GM19328 (cell line): ENCODE data around the gene MAFF.

ENCODE experiments used
- ATAC-seq: cut with Tn5 transposase; IDR thresholded peaks from one replicate; pipeline ENCODE4 v1.9.1; 2021; ENCODE audit warnings: mild to moderate bottlenecking, moderate library complexity; ENCODE audit not compliant: unreplicated experiment

Gene MAFF

DNA sequence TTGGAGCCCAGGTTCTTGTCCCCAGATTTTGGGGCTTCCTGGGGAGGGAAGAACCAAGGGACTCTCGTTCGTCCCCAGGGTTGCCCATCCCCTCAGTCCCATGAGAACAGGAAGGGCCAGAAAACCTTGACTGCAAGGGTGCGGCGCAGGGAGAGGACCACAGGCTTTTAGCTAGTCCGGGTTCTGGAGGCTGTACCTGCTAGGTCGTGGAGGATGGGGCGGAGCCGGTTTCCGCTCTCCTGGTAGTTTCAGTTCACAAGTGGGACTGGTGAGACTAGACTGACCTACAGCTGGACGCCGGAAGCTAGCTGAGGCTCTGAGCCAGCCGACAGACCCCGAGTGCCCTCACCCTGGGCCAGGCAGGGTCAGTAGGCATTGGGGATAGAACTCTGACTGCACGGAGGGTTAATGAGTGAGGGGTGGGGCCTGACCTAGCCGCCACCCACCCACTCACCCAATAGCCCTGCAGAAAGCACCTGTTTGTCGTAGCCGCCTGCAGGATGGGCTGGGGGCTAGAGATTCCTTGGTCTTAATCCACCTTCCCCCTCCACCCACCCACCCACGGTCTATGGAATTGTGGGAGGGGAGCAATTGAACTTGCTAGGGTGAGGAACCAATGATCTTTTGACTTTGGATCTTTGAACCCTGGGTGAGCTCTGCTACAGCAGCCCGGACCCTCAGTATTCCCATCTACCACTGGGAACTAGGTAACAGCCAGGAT, 1.5 kb downstream of the MAFF start:
- ATAC-seq, result no peak

DNA sequence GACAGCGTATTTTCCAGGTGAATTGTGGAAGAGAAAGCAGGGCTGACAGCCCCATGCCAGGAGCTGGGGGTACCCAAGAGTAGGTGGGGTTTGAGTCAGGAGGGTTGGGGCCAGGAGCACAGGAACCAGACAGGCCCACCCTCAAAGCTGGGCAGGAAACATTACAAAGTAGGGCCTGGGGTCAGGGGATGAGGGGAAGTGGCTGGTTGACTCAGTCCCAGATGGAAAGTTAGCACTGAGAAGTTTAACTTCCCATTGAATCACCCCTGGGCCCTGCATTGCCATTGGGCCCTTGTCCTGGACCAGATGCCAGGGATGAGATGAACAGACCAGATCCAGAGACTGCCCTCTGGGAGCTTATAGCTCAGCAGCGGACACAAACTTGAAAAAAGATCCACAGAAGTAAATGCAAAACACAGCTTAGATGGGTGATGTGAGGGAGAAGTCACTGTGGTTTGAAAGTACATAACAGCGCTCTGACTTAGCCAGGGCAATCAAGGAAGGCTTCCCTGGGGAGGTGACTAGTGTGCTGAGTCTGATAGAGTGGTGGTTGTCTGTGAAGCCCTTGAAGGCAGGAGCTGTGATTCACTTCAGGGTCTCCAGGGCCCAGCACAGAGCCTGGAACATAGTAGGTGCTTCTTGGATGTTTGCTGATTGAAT, 2.2 kb downstream of the MAFF start:
- ATAC-seq, result no peak

DNA sequence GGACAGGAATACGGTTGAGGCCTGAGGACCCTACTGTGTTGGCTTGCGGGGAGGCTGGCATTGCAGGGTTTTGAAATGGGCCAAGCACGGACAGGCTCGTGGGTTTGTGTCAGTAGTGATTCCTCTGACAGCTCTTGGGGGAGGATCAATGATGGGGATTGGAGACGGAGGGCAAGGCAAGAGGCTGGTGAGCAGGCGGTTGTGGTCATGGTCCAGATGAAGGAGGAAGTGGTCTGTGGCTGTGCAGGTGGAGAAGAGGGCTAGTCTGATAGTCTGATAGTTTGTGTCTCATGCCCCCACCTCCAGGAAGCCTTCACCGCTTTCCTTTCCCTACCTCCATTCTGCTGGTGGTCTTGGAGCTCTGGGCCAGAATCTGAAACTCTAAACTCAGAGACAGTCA, 3.0 kb downstream of the MAFF start:
- ATAC-seq, result no peak

DNA sequence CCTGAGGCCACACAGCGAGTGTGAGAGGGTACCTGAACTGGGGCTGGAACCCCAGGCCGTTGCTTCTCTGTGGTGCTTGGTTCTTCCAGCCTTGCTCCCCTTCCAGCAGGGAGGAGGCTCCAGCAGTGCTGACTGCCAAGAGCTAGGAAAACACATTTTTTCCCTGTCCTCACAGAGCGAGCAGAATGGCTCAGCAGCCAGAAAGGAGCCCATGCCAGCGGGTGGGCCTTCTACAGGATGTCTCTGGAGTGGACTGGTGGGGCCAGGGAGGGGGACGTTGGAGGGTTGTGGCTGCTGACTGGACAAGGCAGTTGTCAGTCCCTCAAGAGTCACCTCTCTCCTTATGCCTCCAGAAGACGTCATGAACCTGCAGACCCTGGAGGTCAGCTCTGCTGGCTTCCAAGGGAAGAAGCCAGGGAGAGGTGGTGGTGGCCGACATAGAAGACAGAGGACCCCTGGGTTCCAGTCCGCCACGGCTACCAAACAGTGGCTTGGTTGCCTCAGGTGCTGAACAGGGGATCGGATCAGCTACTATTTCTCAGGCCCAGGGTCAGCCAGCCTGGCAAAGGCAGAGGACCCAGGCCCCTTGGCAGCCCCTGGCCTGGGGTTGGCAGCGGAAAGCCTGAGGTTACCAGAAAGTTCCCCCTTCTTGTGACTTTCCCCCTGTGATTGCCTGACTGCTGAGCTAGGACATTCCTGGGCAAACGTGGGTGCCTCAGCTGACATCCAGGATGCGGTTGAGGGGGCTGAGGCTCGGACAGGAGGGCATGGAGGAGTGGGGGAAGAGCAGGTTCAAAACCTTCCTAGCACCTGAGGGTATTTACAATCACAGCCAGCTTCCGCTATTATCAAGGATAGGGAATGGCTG, 3.7 kb downstream of the MAFF start:
- no peak for ATAC-seq

DNA sequence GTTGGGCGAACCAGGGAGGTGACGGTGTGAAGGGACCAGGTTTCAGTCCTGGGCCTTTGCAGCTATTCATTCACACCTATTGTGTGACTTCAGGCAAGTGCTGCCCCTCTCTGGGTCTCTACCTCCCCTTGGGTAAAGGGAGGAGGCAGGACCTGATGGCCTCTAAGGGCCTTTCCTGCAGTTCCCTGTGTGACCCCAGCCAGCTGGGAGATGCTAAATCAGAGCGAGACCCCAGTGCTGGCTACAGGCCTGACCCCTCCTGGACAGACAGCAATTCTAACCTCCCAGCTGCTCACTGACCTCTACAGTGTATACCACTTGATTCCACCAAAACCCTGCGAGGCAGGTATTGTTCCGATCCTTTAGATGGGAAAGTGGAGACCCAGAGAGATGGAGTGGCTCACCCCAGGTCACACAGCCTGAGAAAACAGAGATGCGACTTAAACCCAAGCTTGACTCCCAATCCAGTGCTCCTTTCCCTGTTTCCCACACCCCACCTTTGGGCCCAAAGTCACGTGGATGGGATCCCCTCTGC, 6.2 kb downstream of the MAFF start:
- ATAC-seq, result no peak

DNA sequence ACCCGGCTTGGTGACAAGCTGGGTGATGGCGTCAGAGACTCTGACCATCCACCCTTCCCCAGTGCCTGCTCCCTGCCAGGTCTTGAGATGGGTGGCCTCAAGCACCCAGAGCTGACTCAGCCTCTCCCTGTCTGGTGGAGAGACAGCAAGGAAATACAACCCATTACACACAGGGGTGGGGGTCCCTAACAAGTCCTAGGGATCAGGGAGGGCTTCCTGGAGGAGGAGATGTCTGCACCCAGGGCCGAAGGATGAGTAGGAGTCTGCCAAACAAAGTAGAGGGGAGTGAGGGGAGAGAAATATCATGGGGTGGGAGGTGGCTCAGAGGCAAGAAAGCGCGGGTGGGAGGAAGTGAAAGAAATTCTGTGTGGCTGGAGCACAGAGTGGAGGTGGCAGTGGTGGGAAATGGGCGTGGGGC, 6.8 kb downstream of the MAFF start:
- no peak for ATAC-seq

DNA sequence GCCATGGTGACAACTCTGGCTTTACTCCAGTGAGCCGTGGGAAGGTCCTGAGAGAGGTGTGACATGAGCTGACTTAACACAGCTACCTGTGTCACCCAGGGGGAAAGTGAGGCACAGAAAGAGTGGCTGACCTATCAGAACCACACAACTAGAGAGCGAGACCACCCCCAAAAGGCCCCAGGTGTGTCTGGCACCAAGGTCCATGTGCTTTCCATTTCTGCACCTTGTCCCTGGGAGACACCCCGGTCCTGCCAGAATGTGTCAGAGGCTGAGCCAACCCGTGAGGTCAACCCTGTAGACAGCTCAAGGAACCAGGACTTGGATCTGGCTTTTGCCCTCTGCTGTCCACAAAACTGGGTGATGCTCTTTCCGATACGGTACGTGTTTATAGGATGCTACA, 9.8 kb downstream of the MAFF start:
- ATAC-seq, result no peak

DNA sequence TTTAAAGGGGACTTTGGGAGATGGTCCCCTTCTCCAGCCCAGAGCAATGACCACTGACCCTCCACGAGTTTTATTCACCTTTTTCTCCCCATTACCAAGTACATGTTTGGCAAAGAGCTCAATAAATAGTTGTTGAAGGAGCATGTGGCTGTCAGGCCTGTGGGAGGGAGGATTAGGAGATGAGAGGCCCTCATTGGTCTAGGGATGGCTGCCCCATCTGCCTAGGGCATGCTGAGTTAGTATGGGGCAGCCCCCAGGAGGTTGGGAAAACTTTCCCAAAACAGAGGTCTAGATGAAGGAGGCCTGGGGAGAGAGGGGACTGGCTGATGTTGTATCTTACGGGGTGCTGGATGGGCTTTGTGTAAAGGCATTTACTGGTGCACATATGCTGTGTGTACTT, 10.6 kb downstream of the MAFF start:
- ATAC-seq, result no peak

DNA sequence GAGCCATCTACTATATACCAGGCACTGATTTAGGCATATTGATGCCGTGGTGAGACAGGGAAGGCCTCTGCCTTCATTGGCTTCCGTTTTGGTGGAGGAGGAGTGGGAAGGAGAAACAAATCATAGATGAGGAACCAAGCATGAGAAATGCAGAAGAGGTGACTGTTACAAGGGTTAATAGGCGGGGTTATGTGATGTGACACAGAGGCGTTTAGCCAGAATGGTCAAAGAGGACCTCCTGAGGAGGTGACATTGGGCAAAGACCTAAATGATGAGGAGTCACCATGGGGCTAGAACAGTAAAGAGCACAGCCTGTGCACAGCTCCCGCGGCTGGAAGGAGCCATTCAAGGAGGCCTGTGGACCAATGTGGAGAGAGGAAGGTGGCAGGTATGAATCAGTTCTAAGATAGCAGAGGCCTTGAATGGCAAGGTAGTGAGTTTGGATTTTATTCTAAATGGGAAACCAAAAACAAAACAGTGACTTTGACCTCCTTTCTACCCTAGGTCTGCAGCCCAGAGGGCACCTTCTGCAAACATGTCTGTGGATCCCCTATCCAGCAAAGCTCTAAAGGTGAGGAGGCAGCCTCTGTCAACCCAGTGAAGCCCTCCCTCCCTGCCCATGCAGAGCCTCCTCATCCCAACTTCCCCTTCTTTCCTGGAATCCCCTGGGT, 11.7 kb downstream of the MAFF start:
- ATAC-seq, result no peak

DNA sequence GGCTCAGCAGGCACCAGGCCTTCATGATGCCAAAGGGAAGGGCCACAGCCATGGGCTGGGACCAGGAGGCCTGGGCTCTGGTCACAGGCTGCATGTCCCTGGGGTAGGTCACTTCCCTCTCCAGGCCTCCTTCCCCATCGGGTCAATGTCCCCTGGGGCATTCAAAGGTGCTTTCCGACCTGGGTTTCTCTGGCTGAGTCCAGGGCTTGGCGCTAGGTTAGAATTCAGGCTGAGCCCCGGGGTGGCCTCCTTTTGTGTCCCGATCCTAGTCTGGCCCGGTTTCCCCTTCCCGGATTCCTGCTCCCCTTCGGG, 12.2 kb downstream of the MAFF start:
- ATAC-seq, result no peak

DNA sequence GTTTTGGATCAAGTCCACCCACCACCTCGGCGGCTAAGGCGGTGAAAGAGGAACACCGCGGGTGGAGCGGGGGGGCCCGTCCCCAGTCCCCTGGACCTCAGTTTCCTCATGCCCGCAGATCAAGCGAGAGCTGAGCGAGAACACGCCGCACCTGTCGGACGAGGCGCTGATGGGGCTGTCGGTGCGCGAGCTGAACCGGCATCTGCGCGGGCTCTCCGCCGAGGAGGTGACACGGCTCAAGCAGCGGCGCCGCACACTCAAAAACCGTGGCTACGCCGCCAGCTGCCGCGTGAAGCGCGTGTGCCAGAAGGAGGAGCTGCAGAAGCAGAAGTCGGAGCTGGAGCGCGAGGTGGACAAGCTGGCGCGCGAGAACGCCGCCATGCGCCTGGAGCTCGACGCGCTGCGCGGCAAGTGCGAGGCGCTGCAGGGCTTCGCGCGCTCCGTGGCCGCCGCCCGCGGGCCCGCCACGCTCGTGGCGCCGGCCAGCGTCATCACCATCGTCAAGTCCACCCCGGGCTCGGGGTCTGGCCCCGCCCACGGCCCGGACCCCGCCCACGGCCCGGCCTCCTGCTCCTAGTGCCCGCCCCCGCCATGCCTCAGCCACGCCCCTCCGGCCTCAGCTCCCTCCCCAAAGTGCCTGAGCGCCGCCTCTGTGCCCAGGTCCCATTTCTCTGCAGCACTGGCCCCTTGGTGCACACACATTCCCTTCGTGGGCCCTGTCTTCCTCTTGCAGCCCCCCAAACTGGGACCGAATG, 12.7 kb downstream of the MAFF start:
- no peak for ATAC-seq

DNA sequence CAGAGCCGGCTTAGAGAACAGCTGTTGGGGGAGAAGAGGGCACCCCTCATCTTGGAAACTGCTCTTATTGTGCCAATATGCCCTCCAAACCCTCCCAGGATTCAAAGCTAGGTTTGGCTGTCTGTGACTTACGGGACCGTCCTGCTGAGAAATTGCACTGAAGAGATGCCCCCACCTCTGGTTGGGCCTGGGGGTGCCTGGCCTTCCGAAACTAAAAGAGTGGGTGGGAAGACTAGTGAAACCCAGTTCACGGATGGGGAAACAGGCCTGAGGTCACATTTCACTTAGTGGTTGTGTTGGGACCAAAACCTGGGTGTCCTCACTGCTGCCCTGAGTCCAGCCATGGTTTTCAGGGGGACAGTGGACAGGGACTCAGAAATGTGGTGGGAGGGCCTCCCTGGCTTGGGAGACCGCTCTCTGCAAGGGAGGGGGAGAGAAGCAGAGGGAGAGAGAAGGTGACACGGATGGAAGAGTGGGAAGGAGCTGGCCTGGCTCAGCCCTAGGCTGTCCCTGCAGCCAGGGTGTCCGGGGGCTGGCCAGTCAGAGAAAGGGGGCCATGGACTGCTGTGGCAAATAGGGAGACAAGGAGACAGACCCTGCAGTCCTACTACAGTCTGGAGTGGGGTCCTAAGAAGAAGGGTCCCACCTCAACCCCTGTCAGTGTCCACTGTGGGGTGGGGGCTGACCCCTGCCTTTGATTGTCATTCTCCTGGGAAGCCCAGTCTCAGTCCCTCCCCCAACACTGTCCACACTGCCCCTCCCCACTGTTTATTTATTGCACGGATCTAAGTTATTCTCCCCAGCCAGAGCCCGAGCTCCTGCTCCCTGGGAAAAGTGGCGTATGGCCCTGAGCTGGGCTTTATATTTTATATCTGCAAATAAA, 13.6 kb downstream of the MAFF start:
- ATAC-seq, result no peak

DNA sequence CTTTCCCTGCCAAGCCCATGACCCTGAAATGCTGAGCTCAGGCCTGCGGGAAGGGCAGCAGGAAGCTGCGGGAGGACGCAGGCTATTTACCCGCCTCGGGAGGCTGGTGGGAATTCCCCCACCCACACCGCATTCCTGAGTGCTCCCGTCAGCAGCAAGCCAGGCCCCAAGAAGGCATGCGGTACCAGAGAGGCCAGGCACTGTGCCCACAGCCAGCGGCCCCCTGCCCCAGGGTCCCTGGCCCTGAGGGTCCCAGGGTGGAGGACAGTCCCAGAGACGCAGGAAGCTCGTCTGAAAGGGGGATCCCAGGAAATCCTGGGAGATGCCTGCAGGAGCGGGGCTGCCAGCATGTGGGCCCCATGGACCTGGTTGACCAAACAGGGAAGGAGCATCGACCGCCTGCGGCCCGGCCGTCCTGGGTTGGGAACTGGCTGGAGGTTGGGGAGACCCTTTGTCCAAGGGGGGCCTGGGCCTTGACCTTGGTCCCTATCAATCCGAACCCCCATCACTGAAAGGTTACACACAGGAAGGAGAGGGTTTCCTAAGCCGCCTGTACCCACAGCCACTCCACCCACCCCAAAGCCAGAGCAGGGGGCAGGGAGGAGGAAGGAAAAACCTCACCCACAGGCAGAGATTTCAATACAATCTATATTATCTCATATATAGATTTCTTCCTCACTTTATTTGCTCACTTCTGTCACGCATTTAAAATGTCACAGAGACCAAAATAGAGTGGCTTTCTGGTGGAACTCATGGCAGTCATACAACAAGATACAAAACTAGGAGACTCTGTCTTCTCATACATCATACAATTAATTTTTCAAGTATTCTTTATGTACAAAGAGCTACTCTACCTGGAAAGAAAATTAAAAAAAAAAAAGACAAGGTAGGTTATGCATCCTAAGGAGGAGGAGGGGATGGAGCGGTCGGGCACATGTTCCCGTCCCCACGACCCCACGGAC, 17.1 kb downstream of the MAFF start:
- no peak for ATAC-seq

DNA sequence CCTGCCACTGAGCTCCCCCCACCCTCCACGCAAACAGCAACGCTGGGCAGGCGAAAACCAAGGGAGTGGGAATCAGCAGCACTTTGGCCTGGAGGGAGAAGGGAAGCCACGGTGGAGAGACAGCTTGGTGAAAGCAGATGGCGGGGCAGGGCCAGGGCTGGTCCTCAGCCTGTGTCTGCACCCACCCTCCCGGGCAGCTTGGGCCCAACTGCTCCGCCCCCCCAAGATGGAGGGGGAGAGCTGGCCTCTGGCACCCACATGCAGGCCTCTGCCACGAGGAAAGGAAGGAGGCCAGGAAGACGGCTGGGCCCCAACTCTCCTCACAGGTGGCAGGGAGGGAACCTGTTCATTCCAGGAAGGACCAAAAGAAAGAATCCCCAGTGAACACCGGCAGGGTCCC, 17.8 kb downstream of the MAFF start:
- no peak for ATAC-seq

DNA sequence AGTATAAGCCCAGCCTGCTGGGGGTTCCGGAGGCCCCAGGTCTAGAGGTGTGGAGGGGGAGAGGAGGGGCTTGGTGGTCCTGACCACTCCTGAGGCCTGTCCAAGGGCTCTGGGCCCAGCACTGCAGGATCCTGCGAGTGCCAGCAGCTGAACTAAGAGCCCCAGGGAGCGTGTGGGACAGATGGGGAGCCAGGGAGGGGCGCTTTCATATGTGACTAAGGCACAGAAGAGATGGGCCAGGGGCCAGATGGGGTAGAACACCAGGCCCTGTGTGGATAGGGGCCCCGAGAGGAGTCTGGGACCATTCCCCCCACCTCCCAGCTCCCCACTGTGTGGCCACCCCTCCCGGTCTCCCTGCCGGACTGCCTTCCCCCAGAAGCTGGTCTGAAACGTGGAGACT, 18.4 kb downstream of the MAFF start:
- ATAC-seq, result no peak

DNA sequence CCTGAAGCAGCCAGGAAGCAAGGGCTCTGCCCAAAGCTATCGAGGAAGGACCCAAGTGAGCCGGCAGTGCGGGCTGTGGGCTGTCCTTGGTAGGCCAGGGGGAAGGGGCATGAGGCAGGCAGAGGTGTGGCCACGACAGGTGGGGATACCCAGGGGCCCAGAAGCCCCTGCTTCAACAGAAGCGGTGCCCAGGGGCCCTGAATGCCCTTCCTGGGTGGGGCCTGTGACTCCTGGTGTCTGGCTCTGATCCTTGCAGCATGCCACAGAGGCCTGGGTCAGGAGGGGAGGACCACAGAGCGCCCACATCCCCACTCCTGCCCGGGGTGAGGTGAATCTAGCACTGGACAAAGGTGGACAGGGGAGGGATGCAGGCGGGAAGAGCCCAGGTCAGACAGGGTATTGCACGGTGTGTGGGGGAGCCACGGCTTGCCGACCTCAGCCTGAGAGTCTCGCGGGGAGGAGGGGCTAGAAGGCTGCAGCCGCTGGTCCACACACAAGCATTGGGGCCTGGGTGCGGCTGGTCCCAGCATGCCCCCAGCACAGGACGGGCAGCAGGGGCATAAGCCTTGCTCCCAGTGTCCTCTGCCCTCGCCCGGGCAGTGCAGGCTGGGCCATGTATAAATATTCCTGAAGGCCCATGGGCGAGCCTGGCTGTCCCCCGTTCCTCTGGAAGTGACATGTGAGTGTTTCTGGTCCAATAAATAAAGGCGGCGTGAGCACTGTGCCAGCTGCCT, 19.0 kb downstream of the MAFF start:
- ATAC-seq, result no peak

DNA sequence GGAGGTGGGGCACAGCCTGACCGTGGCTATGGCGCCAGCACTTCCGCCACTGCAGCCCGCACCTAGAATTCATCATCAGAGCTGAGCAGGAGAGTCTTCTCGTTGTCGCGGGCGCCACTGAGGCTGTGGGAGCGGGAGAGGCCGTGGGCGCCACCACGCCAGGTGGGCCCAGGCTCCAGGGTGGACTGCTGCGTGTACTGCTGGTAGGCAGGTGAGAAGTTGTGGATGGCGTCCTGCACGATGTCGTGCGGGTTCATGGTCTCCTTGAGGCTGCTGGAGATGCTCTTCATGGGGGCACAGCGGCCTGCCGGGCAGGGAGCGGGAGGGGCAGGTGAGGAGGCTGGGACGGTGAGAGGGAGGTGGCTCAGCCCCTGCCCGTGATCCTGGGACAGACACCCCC, 19.6 kb downstream of the MAFF start:
- ATAC-seq, result no peak
